NCI-H1436 treated with DMSO at 0.1 percent for 48 hours (cell line): ENCODE results near the gene FNDC3B.

Source experiments
- DNase-seq: peaks from one replicate; lab custom pipeline; 2025; lab: John Stamatoyannopoulos, UW

Gene FNDC3B

GRCh38 chr3:172170073-172170709, 130.8 kb downstream of the FNDC3B start:
- no peak for DNase-seq

DNA sequence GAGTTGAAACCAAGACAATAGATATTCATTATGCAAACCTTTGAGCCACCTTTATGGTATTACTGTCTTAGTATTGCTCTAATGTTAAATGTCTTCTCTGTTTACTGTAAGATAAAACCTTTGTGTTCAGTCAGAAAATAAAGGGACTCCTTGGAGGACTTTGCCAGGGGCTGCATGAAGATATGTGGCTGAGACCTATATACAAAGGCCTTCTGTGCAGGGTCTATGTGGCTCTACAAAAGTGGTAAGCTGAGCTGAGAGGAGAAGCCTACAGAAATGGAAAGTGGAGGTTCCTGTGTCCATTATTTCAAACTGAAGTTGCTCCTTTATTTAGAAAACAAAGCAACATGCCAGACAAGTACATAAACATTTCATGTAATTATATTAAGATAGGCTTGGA, 131.5 kb downstream of the FNDC3B start:
- no peak for DNase-seq

GRCh38 chr3:172171396-172172075, 132.2 kb downstream of the FNDC3B start:
- no peak for DNase-seq

- no peak for DNase-seq
Observed at GRCh38 chr3:172173316-172174254, 134.2 kb downstream of the FNDC3B start.

GRCh38 chr3:172174513-172175253, 135.3 kb downstream of the FNDC3B start:
- no peak for DNase-seq

DNA sequence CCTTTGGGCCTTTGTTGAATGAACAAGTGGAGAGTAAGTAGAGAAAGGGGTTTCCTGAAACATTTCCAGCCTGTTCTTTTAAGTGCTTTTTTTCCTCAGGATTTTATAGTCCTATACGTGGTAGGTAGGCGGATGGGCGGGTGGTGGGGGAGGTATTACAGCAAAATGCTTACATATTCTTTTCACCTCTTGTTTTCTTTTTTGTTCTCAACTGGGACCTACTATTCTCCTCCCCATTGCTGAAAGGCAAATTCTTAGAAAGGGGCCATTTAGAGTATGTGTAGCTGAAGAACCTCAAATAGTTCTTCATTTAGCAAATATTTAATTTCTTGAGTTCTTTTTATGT, 135.8 kb downstream of the FNDC3B start:
- no peak for DNase-seq

- no peak for DNase-seq
Observed at GRCh38 chr3:172176061-172176770, 136.8 kb downstream of the FNDC3B start.

GRCh38 chr3:172177046-172177445, 137.7 kb downstream of the FNDC3B start:
- DNase-seq, result no peak

GRCh38 chr3:172177803-172178316, 138.5 kb downstream of the FNDC3B start:
- no peak for DNase-seq

GRCh38 chr3:172179680-172180399, 140.5 kb downstream of the FNDC3B start:
- no peak for DNase-seq

- no peak for DNase-seq
Observed at GRCh38 chr3:172180473-172180872, 141.1 kb downstream of the FNDC3B start.

GRCh38 chr3:172181932-172182586, 142.7 kb downstream of the FNDC3B start:
- DNase-seq, result no peak

DNA sequence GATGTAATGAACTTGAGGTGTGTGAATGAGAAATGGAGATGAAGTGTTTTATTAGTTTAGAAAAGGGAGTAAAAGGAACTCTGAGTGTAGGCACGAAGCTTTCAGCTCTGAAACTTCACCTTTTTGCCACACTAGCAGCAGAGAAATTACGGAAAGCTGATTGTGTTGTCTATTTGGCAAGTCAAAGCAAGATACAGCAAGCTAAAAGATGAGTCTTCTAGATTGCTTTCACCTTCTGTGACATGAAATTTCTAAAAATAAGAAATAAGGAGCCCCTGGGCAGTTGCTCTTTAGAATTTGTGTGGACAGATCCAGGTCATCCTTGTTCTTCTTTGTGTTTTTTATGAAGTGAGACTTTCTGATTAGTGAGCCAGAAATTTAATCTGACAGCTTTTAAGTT, 143.4 kb downstream of the FNDC3B start:
- no peak for DNase-seq

DNA sequence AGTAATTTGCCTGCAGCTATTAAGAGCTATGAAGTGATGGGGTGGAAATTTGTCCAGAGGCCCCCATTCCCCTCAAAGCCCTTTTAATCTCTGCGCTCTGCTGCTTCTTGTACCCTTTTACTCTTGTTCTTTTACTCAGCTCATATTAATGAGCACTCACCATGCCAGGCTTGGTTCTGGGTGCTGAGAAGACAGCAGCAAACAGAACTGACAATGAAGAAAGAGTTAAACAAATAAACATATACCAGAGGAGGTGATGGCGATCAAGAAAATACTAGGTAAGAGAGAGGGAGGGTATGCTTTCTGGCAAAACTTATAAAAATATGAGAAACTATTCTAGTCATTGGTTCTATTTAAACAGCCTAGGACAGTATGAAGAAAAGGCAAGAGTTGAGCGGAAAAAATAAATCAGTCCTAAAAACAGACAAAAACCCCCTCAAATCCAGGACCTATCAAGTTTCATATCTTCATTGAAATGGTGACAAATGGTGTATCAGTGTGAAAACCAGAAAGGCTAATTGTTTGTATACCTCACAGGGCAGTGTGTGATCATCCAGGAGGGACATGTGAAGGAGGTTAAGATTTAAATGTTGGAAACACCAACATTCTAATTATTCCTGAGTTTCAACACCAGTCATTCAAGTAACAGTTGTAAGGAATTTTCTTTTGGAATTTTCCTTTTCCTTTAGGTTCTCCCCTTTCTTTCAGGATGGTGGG, 144.9 kb downstream of the FNDC3B start:
- DNase-seq, result no peak

- no peak for DNase-seq
Observed at GRCh38 chr3:172185907-172186306, 146.5 kb downstream of the FNDC3B start.

- DNase-seq, result no peak
Observed at GRCh38 chr3:172186607-172187006, 147.2 kb downstream of the FNDC3B start.

- no peak for DNase-seq
Observed at GRCh38 chr3:172187511-172187910, 148.1 kb downstream of the FNDC3B start.

DNA sequence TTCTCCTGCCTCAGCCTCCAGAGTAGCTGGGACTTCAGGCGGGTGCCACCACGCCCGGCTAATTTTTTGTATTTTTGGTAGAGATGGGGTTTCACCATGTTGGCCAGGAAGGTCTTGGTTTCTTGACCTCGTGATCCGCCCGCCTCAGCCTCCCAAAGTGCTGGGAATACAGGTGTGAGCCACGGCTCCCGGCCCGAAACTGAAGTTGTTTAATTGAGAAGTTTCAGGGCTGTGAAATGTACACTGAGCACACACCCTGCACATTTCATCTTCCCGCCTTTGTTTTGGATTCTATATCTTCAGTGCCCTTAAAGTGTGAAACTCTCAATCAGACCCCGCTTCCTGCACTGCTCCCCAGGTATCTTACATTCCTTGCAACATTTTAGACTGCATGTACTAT, 149.1 kb downstream of the FNDC3B start:
- no peak for DNase-seq

- no peak for DNase-seq
Observed at GRCh38 chr3:172189213-172189612, 149.8 kb downstream of the FNDC3B start.
